Endothelial cell of umbilical vein (primary cell): Measurements from ENCODE around the gene FAM114A2. TPM values are rescaled to one million over a fixed set of nuclear protein-coding genes. Genes with fewer than 3 reads are reported as not detected.

Experiments used
- BruUV-seq: library from RNA; stranded (reverse); fragments of 400-500 nt; replicated peaks from 2 replicates; lab custom pipeline; 2021; lab: Mats Ljungman, UMichigan
- CTCF ChIA-PET: fragments of 300-600, 350-600 bp; sonication (Branson Sonifier 250); formaldehyde crosslinking; loops from one replicate; lab custom pipeline; 2021; ENCODE audit warnings: antibody characterized with exemption, inconsistent platforms; lab: Charles Lee
- POLR2A ChIA-PET: fragments of 300-600, 350-600 bp; sonication (Branson Sonifier 250); formaldehyde crosslinking; loops from one replicate; lab custom pipeline; 2021; ENCODE audit warnings: antibody characterized with exemption, inconsistent platforms; lab: Charles Lee
- DNase-seq: peaks from one replicate; pipeline ENCODE4 v3.0.0-alpha.2; 2011; ENCODE audit warnings: low read depth, low spot score
- FAIRE-seq: peaks from 2 replicates; lab custom pipeline; 2011; peaks lifted over from hg19 to GRCh38; lab: Jason Lieb, UNC
- H2AFZ ChIP-seq: 2 replicates; pipeline ENCODE4 v1.6.0; 2012; ENCODE audit warnings: low read depth, low read length, control low read depth, inconsistent platforms
- H3K27ac ChIP-seq: 2 replicates; pipeline ENCODE4 v1.5.1; 2011; ENCODE audit warnings: low read depth, mild to moderate bottlenecking, control low read depth, low read length, moderate library complexity; ENCODE audit not compliant: insufficient read depth
- H3K27me3 ChIP-seq, 2 experiments: 2 replicates each; pipeline versions ENCODE4 v1.6.0 to v1.6.1; 2011; ENCODE audit warnings: low read length in 2 of 2, mixed read lengths in 1 of 2; ENCODE audit not compliant: control insufficient read depth in 2 of 2, insufficient read depth in 2 of 2
- H3K36me3 ChIP-seq, 2 experiments: 2 replicates in 1 of 2; 3 replicates in 1 of 2; pipeline ENCODE4 v1.5.1; 2011; ENCODE audit warnings: low read length in 2 of 2, mild to moderate bottlenecking in 1 of 2, moderate library complexity in 1 of 2; ENCODE audit not compliant: control insufficient read depth in 2 of 2, insufficient read depth in 2 of 2; ENCODE audit errors: extremely low read depth in 1 of 2
- H3K4me1 ChIP-seq: 3 replicates; pipeline ENCODE4 v1.5.1; 2011; ENCODE audit warnings: mild to moderate bottlenecking, low read length; ENCODE audit not compliant: control insufficient read depth, insufficient read depth; ENCODE audit errors: extremely low read depth
- H3K4me2 ChIP-seq: 2 replicates; pipeline ENCODE4 v1.6.1; 2011; ENCODE audit warnings: low read length, control low read depth, mixed read lengths; ENCODE audit not compliant: insufficient read depth
- H3K4me3 ChIP-seq, 3 experiments: fragments of 200-600 bp in 1 of 3; sonication (generic), shearing (Covaris generic) in 1 of 3; replicated peaks in 1 of 3; 2 replicates each; pipeline ENCODE4 v1.5.1; 2011 to 2016; ENCODE audit warnings: control low read depth in 3 of 3, low read length in 3 of 3, mild to moderate bottlenecking in 2 of 3, inconsistent platforms in 1 of 3, low read depth in 1 of 3, moderate library complexity in 1 of 3; ENCODE audit not compliant: insufficient read depth in 1 of 3
- H3K79me2 ChIP-seq: 2 replicates; pipeline ENCODE4 v1.6.0; 2012; ENCODE audit warnings: low read length, inconsistent platforms; ENCODE audit not compliant: control insufficient read depth, insufficient read depth
- H3K9ac ChIP-seq: replicated peaks from 2 replicates; pipeline ENCODE3; 2011; ENCODE audit warnings: low read length, control low read depth; ENCODE audit not compliant: insufficient read depth; ENCODE audit errors: extremely low read depth
- H3K9me1 ChIP-seq: replicated peaks from 3 replicates; pipeline ENCODE4 v1.6.0; 2011; ENCODE audit warnings: mild to moderate bottlenecking, low read length; ENCODE audit not compliant: control insufficient read depth, insufficient read depth; ENCODE audit errors: extremely low read depth
- H3K9me3 ChIP-seq: replicated peaks from 2 replicates; pipeline ENCODE4 v1.5.1; 2012; ENCODE audit warnings: low read length, inconsistent platforms; ENCODE audit not compliant: control insufficient read depth, insufficient read depth
- H4K20me1 ChIP-seq: replicated peaks from 2 replicates; pipeline ENCODE3; 2011; ENCODE audit warnings: mild to moderate bottlenecking, low read length; ENCODE audit not compliant: control insufficient read depth, insufficient read depth; ENCODE audit errors: extremely low read depth
- EZH2 ChIP-seq: IDR thresholded peaks from 2 replicates; pipeline ENCODE4 v1.6.1; 2012; ENCODE audit warnings: borderline replicate concordance, low read depth, mild to moderate bottlenecking, moderate library complexity, low read length, inconsistent platforms; ENCODE audit not compliant: severe bottlenecking
- GATA2 ChIP-seq: IDR thresholded peaks from 2 replicates; pipeline ENCODE4 v1.7.0; 2011; ENCODE audit warnings: low read depth, mild to moderate bottlenecking, moderate library complexity, mixed read lengths, low read length; ENCODE audit not compliant: insufficient read length, insufficient read depth
- JUN ChIP-seq: IDR thresholded peaks from 2 replicates; pipeline ENCODE4 v1.6.1; 2011; ENCODE audit warnings: borderline replicate concordance, low read depth; ENCODE audit not compliant: insufficient read length, insufficient read depth
- MYC ChIP-seq: IDR thresholded peaks from one replicate; pipeline ENCODE4 v1.6.1; 2011; ENCODE audit warnings: mild to moderate bottlenecking, low read depth, low read length
- POLR2A ChIP-seq: IDR thresholded peaks from 2 replicates; pipeline ENCODE4 v1.6.1; 2012; ENCODE audit warnings: low read depth, mild to moderate bottlenecking, control low read depth, low read length
- POLR2AphosphoS5 ChIP-seq: IDR thresholded peaks from 2 replicates; pipeline ENCODE4 v1.6.1; 2012; ENCODE audit warnings: low read depth, mild to moderate bottlenecking, control low read depth, low read length, moderate library complexity; ENCODE audit not compliant: insufficient read depth
- dilution Hi-C: fragments of 300-500 bp; cut with MboI; formaldehyde crosslinking; loops from one replicate; pipeline ENCODE4 v1.15.0; 2019; ENCODE audit warnings: low sequenced_read_pairs; ENCODE audit not compliant: extremely low pct_ligation_motif_present
- intact Hi-C: fragments of 100-400 bp; cut with micrococcal nuclease; formaldehyde crosslinking; loops from one replicate; pipeline ENCODE4 v1.10.0; 2022
- polyA plus RNA-seq, 4 experiments: library from polyadenylated mRNA; depleted of rRNA in 3 of 4; stranded (reverse) in 3 of 4; unstranded in 1 of 4; fragments of >200 nt; gene quantifications; 2 replicates each; pipeline versions ENCODE4 v1.2.1 to v1.2.3, GENCODE V29; 2011 to 2012; ENCODE audit warnings: missing spikeins in 1 of 4
- total RNA-seq: library from RNA; stranded (reverse); gene quantifications from 2 replicates; pipeline ENCODE4 v1.2.3, GENCODE V29; 2021
- TF ChIP-seq, protein P1 (sequence below): IDR thresholded peaks from 2 replicates; pipeline ENCODE4 v1.6.1; 2011; ENCODE audit not compliant: insufficient read depth, insufficient read length
- TF ChIP-seq, protein P2 (sequence below), 2 donors: IDR thresholded peaks; 1 replicate in 1 of 2; 2 replicates in 1 of 2; pipeline ENCODE4 v1.5.1; 2011; ENCODE audit warnings: low read length in 2 of 2, mild to moderate bottlenecking in 2 of 2, moderate library complexity in 2 of 2, control low read depth in 1 of 2, inconsistent platforms in 1 of 2, low read depth in 1 of 2; ENCODE audit not compliant: insufficient read depth in 1 of 2; ENCODE audit errors: extremely low read depth in 1 of 2

Gene FAM114A2
- total and polyA plus RNA-seq, 2 donors (not counting 3 experiments of a cell fraction or from before 2014, with no cell fraction given) = 9.6 to 31.3 TPM

DNA sequence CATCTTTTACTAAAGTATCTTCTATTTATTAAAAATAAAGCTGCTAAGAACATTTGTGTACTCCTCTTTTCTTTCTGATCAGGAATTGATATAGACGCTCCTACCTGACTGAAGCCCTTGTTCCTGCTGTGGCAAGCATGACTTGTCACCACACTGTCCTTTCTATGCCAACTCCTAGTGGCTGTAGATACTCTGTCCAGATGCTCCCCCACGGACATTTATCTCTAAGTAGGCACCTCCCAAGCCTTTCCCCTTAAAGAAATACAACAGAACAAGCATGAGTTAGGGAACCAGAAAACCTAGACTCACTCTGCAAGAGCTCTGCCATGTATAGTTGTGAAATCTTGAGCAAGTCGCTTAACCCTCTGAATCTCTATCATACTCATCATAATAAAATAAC lies 53.2 kb downstream of the FAM114A2 start:
- H2AFZ ChIP-seq = no peak overlapping the region
- intact Hi-C loops (no loop called here), dilution Hi-C loops (no loop called here)
- BruUV-seq = no TSS peak
- H3K9me3 ChIP-seq = no peaks in the 10 kb centered on the region
- no peak overlapping the region for H3K4me2 ChIP-seq
- no peak overlapping the region for H3K9ac ChIP-seq
- no peaks in the 10 kb centered on the region for H4K20me1 ChIP-seq
- DNase-seq (no peak), FAIRE-seq (no peak)
- H3K4me1 ChIP-seq = no peaks in the 10 kb centered on the region
- H3K79me2 ChIP-seq = no peaks in the 10 kb centered on the region
- CTCF ChIA-PET = interaction anchor here (2.5 kb wide), 1 partner anchor 11 kb away, joined by 11 read pairs; no protein-coding TSS in a partner anchor
- H3K27me3 ChIP-seq = peaks cover 0 to 3% of the 10 kb centered on the region in 2 experiments
- TF ChIP-seq EZH2 (no peak), POLR2AphosphoS5 (no peak), POLR2A (no peak)
- TF ChIP-seq, protein P1, sequence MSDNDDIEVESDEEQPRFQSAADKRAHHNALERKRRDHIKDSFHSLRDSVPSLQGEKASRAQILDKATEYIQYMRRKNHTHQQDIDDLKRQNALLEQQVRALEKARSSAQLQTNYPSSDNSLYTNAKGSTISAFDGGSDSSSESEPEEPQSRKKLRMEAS = no peak
- TF ChIP-seq, protein P2, sequence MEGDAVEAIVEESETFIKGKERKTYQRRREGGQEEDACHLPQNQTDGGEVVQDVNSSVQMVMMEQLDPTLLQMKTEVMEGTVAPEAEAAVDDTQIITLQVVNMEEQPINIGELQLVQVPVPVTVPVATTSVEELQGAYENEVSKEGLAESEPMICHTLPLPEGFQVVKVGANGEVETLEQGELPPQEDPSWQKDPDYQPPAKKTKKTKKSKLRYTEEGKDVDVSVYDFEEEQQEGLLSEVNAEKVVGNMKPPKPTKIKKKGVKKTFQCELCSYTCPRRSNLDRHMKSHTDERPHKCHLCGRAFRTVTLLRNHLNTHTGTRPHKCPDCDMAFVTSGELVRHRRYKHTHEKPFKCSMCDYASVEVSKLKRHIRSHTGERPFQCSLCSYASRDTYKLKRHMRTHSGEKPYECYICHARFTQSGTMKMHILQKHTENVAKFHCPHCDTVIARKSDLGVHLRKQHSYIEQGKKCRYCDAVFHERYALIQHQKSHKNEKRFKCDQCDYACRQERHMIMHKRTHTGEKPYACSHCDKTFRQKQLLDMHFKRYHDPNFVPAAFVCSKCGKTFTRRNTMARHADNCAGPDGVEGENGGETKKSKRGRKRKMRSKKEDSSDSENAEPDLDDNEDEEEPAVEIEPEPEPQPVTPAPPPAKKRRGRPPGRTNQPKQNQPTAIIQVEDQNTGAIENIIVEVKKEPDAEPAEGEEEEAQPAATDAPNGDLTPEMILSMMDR (IDR thresholded peaks at IDR 0.05; ENCODE audit: extremely low read depth in 1 of 2, insufficient read depth in 1 of 2, low read depth in 1 of 2, low read length in 2 of 2) = no peak
- no peak overlapping the region for H3K4me3 ChIP-seq
- H3K36me3 ChIP-seq = no peaks in the 10 kb centered on the region
- POLR2A ChIA-PET = no interaction called here
- no peaks in the 10 kb centered on the region for H3K9me1 ChIP-seq
- H3K27ac ChIP-seq = no peak overlapping the region

DNA sequence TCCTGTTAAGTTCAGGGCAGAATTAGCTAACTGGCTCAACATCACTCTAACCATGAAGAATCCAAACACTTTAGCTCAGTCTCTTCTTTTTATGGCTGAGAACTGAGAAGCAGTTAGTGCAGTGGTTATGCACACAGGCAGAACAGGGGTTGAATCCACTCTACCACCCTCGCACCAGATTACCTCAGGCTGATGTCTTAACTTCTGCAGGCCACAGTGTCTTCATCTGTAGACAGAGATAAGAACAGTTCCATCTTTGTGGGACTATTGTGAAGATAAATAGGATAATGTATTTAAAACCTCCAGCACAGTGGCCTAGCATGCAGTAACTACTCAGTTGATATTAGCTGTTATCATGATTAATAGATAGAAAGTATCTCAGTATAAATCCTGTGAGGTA lies 54.8 kb downstream of the FAM114A2 start:
- no peak for TF ChIP-seq MYC
- TF ChIP-seq JUN = no peak
- TF ChIP-seq, protein P2 (IDR thresholded peaks at IDR 0.05; ENCODE audit: extremely low read depth in 1 of 2, insufficient read depth in 1 of 2, low read depth in 1 of 2, low read length in 2 of 2) = no peak
- no peak for TF ChIP-seq GATA2
- Histone ChIP-seq H3K4me1 (no peaks in the 10 kb centered on the region), H3K27me3 (peaks cover 0 to 3% of the 10 kb centered on the region in 2 experiments), H3K27ac (no peak overlapping the region), H3K9me3 (no peaks in the 10 kb centered on the region), H4K20me1 (no peaks in the 10 kb centered on the region), H2AFZ (no peak overlapping the region), H3K79me2 (no peaks in the 10 kb centered on the region), H3K9ac (no peak overlapping the region), H3K4me2 (no peak overlapping the region), H3K36me3 (no peaks in the 10 kb centered on the region), H3K4me3 (no peak overlapping the region), H3K9me1 (no peaks in the 10 kb centered on the region)
- intact Hi-C loops = no loop called here
- FAIRE-seq (no peak), DNase-seq (no peak)
- ChIA-PET POLR2A (no interaction called here), CTCF (interaction anchor here (2.4 kb wide), 1 partner anchor 10 kb away, joined by 9 read pairs; no protein-coding TSS in a partner anchor)
- no TSS peak for BruUV-seq
- dilution Hi-C loops = no loop called here
